ENCODE data around the gene PTPRT. TPM values are rescaled to one million over a fixed set of nuclear protein-coding genes. Genes with fewer than 3 reads are reported as not detected.

PTPRT gene
- polyA plus RNA-seq, 1 experiment, result not detected

DNA sequence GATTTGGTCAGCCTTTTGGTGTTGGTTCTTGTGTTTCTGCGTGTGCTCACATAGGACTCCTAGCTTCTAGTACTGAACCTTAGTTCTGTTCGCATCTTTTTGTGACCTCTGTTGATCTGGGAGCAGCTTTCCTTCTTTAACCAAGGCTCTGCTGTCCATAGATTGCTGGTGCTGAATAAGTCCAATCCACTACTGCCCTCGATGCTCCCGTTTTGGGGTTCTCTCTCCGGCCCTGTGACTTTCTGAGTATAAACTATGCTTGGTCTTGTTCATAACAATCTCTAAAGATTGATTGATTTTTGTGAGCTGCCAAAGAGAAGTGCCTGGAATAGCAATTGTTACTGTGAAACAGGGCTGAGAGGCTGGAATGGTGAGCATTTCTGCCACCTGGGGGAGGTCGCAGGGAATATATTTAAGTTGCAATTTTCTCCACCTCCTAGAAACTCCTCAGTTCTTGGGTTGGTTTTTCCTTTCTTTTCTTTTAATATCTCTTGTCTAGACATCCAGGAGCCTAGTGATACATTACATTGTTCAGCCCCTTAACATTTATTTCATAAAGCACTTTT is 1148.6 kb downstream of the PTPRT start:
- TF ChIP-seq, protein P1, sequence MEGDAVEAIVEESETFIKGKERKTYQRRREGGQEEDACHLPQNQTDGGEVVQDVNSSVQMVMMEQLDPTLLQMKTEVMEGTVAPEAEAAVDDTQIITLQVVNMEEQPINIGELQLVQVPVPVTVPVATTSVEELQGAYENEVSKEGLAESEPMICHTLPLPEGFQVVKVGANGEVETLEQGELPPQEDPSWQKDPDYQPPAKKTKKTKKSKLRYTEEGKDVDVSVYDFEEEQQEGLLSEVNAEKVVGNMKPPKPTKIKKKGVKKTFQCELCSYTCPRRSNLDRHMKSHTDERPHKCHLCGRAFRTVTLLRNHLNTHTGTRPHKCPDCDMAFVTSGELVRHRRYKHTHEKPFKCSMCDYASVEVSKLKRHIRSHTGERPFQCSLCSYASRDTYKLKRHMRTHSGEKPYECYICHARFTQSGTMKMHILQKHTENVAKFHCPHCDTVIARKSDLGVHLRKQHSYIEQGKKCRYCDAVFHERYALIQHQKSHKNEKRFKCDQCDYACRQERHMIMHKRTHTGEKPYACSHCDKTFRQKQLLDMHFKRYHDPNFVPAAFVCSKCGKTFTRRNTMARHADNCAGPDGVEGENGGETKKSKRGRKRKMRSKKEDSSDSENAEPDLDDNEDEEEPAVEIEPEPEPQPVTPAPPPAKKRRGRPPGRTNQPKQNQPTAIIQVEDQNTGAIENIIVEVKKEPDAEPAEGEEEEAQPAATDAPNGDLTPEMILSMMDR (IDR thresholded peaks at IDR 0.05; ENCODE audit: insufficient read depth, low read depth, low read length), result no peak
- Histone ChIP-seq H3K4me3 (ENCODE audit: low read depth, low read length) (no peak overlapping the region), H3K36me3 (ENCODE audit: control insufficient read depth, insufficient read depth, low read length) (no peaks in the 10 kb centered on the region), H3K27me3 (ENCODE audit: control insufficient read depth, insufficient read depth, low read length) (no peaks in the 10 kb centered on the region)
- DNase-seq (ENCODE audit: low read depth), result no peak
- ChIA-PET POLR2A (no interaction called here), CTCF (no interaction called here)

DNA sequence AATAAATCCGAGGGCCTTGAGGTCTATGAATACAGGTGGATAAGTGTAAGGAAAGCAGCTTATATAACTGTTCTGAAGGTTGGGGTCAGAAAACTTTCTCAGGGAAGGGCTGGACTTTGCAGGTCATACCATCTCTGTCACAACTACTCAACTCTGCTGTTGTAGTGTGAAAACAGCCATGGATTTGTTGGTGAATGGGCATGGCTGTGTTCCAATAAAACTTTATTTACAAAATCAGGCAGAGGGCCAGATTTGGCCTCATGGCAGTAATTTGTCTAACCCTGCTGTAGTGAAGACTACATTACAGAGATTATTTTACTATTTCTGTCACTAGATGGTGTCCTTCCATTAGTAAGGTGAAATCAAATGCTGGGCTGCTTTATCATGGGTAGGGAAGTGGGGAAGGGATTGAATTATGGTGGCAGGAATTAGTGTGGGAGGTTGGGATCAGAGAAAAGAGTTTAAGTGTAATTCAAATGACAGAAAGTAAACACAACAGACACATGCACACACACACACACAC is 1161.9 kb downstream of the PTPRT start:
- no peak overlapping the region for H3K4me3 ChIP-seq (ENCODE audit: low read depth, low read length)
- TF ChIP-seq, protein P1 (IDR thresholded peaks at IDR 0.05; ENCODE audit: insufficient read depth, low read depth, low read length), result no peak
- ChIA-PET CTCF (no interaction called here), POLR2A (no interaction called here)
- no peaks in the 10 kb centered on the region for H3K27me3 ChIP-seq (ENCODE audit: control insufficient read depth, insufficient read depth, low read length)
- no peaks in the 10 kb centered on the region for H3K36me3 ChIP-seq (ENCODE audit: control insufficient read depth, insufficient read depth, low read length)
- DNase-seq (ENCODE audit: low read depth), result no peak

DNA sequence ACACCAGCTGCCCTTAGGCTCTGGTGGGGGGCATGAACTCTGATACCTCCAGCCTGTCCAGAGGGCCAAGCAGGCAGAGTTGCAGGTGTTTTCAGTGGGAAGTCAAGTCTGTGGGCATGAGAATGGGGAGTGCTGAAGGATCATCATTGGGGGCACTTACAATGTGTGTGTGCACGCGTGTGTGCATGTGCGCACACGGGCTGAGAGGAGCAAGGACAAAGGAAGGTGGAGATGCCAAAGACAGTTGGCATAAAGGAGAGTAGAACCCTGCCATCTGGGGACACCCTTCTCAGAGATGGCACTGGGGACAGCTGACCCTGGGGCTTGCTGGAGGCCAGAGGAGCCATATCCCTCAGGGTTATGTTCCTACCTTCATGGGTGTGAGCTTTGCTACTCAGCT is 1163.1 kb downstream of the PTPRT start:
- DNase-seq (ENCODE audit: low read depth), result no peak
- TF ChIP-seq, protein P1 (IDR thresholded peaks at IDR 0.05; ENCODE audit: insufficient read depth, low read depth, low read length), result no peak
- CTCF ChIA-PET, result no interaction called here
- Histone ChIP-seq H3K27me3 (ENCODE audit: control insufficient read depth, insufficient read depth, low read length) (no peaks in the 10 kb centered on the region), H3K36me3 (ENCODE audit: control insufficient read depth, insufficient read depth, low read length) (no peaks in the 10 kb centered on the region), H3K4me3 (ENCODE audit: low read depth, low read length) (no peak overlapping the region)
- POLR2A ChIA-PET, result no interaction called here

DNA sequence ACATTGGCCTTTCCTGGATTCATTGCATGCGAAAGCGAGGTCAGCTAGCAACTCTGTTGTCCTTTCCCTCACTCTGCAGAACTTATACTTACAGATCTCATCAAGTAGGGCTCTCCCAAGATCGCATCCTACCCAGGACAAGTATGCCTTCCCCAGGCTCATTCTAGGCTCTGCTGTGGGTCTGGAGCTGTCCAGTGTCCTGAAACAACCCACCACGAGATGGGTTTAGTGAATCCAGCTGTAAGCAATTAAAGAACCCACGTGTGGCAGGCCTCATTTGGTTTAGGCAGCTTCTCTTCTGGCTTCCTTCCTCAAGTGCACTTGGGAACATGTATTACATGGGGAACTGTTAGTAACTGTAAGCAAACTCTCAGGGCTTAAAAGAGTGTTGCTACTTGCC is 1165.1 kb downstream of the PTPRT start:
- DNase-seq (ENCODE audit: low read depth), result no peak
- POLR2A ChIA-PET, result no interaction called here
- CTCF ChIA-PET, result no interaction called here
- no peak overlapping the region for H3K4me3 ChIP-seq (ENCODE audit: low read depth, low read length)
- no peaks in the 10 kb centered on the region for H3K27me3 ChIP-seq (ENCODE audit: control insufficient read depth, insufficient read depth, low read length)
- no peaks in the 10 kb centered on the region for H3K36me3 ChIP-seq (ENCODE audit: control insufficient read depth, insufficient read depth, low read length)
- TF ChIP-seq, protein P1 (IDR thresholded peaks at IDR 0.05; ENCODE audit: insufficient read depth, low read depth, low read length), result no peak

Small RNAs within 50 kb of the gene (small RNA-seq; reads per million reads assigned to genes)
- gene RN7SKP100 (ENCODE audit: insufficient read length, low read depth, low replicate concordance), result not detected

All from BJ (cell line).